Stimulated activated CD4-positive, alpha-beta T cell treated with anti-CD3 and anti-CD28 coated beads, Interleukin-1b, Interleukin-23, amount 100 ng/mL, for 4 hours (primary cell): ENCODE results near the gene BIRC6.
"Not testable (repeated sequence)": the region's sequence is repeated elsewhere in the genome, so short reads cannot be mapped to it uniquely, and the experiment has no call there.

Experiments used
- DNase-seq, 2 donors: peaks; one replicate each; pipeline ENCODE4 v3.0.0-alpha.2; 2020; ENCODE audit warnings: low read depth in 2 of 2

BIRC6 gene

GRCh38 chr2:32356681-32357317 is at the start of gene BIRC6:
Gene BIRC6 (plus strand): TSS chr2:32357023. CDS start chr2:32357162, 139 bp downstream.
- DNase-seq, result peak; percentile 78 to 95

- DNase-seq, result no peak
Observed at GRCh38 chr2:32310577-32310976, 46.2 kb upstream of the BIRC6 start.

- no peak for DNase-seq
Observed at GRCh38 chr2:32314886-32315285, 41.9 kb upstream of the BIRC6 start.

- DNase-seq, result not testable (repeated sequence)
Observed at GRCh38 chr2:32328679-32329078, 28.1 kb upstream of the BIRC6 start.

GRCh38 chr2:32329180-32329980 is 27.4 kb upstream of the BIRC6 start:
- not testable (repeated sequence) for DNase-seq

GRCh38 chr2:32330136-32330535 is 26.7 kb upstream of the BIRC6 start:
- DNase-seq, result no peak

GRCh38 chr2:32342801-32343200 is 14.0 kb upstream of the BIRC6 start:
- no peak for DNase-seq

- DNase-seq, result not testable (repeated sequence)
Observed at GRCh38 chr2:32350797-32351196, 6.0 kb upstream of the BIRC6 start.

GRCh38 chr2:32355976-32356680 is 695 bp upstream of the BIRC6 start:
- DNase-seq, result no peak

- peak; percentile 8 to 26 for DNase-seq
Observed at GRCh38 chr2:32357318-32358110, 691 bp downstream of the BIRC6 start.

- DNase-seq, result no peak
Observed at GRCh38 chr2:32358111-32358482, 1.3 kb downstream of the BIRC6 start.

GRCh38 chr2:32360416-32360815 is 3.6 kb downstream of the BIRC6 start:
- DNase-seq, result no peak

- not testable (repeated sequence) for DNase-seq
Observed at GRCh38 chr2:32362997-32363396, 6.2 kb downstream of the BIRC6 start.

GRCh38 chr2:32363597-32363996 is 6.8 kb downstream of the BIRC6 start:
- no peak for DNase-seq

- not testable (repeated sequence) for DNase-seq
Observed at GRCh38 chr2:32364290-32364689, 7.5 kb downstream of the BIRC6 start.

GRCh38 chr2:32365679-32366078 is 8.9 kb downstream of the BIRC6 start:
- not testable (repeated sequence) for DNase-seq

GRCh38 chr2:32366595-32366994 is 9.8 kb downstream of the BIRC6 start:
- DNase-seq, result no peak

GRCh38 chr2:32369222-32369621 is 12.4 kb downstream of the BIRC6 start:
- DNase-seq, result no peak

GRCh38 chr2:32370942-32371341 is 14.1 kb downstream of the BIRC6 start:
- not testable (repeated sequence) for DNase-seq

GRCh38 chr2:32372519-32373182 is 15.8 kb downstream of the BIRC6 start:
- no peak for DNase-seq

- no peak for DNase-seq
Observed at GRCh38 chr2:32375228-32375892, 18.5 kb downstream of the BIRC6 start.
